Naive thymus-derived CD4-positive, alpha-beta T cell (primary cell): ENCODE measurements around the gene COL6A1. TPM values are rescaled to one million over a fixed set of nuclear protein-coding genes. Genes with fewer than 3 reads are reported as not detected.

Experiments
- ATAC-seq: fragments of 150-1000 bp; cut with Tn5 transposase; 2 replicates; pipeline ENCODE4 v1.10.0; 2021; ENCODE audit warnings: mild to moderate bottlenecking, moderate library complexity
- CTCF ChIA-PET: fragments of 350-600 bp; sonication (Branson Sonifier 250); formaldehyde crosslinking; loops from one replicate; lab custom pipeline; 2021; ENCODE audit warnings: antibody characterized with exemption; lab: Charles Lee
- POLR2A ChIA-PET: fragments of 350-600 bp; sonication (Branson Sonifier 250); formaldehyde crosslinking; loops from one replicate; lab custom pipeline; 2021; ENCODE audit warnings: antibody characterized with exemption, inconsistent platforms; lab: Charles Lee
- DNase-seq, 9 donors: peaks; one replicate each; pipeline versions ENCODE4 v3.0.0 to v3.0.0-alpha.2; 2020 to 2022; ENCODE audit warnings: mixed read lengths in 1 of 9
- H3K27ac ChIP-seq: one replicate; pipeline ENCODE4 v1.7.0; 2013; ENCODE audit warnings: mild to moderate bottlenecking, low read depth, low read length, moderate library complexity
- H3K27me3 ChIP-seq, 2 donors: one replicate each; pipeline ENCODE4 v1.7.0; 2013; ENCODE audit warnings: low read length in 2 of 2, mild to moderate bottlenecking in 2 of 2, moderate library complexity in 2 of 2; ENCODE audit not compliant: control insufficient read depth in 2 of 2, insufficient read depth in 2 of 2
- H3K36me3 ChIP-seq, 3 experiments: 1 replicate in 2 of 3; 2 replicates in 1 of 3; pipeline ENCODE4 v1.7.0; 2013; ENCODE audit warnings: low read length in 3 of 3, mild to moderate bottlenecking in 3 of 3, moderate library complexity in 1 of 3; ENCODE audit not compliant: insufficient read depth in 3 of 3, control insufficient read depth in 2 of 3
- H3K4me1 ChIP-seq, 2 donors: one replicate each; pipeline ENCODE4 v1.7.0; 2013; ENCODE audit warnings: low read length in 2 of 2, mild to moderate bottlenecking in 2 of 2, moderate library complexity in 1 of 2; ENCODE audit not compliant: control insufficient read depth in 2 of 2, insufficient read depth in 2 of 2
- H3K4me3 ChIP-seq: 2 replicates; pipeline ENCODE4 v1.7.0; 2013; ENCODE audit warnings: mild to moderate bottlenecking, low read length
- H3K9me3 ChIP-seq, 3 experiments: 1 replicate in 2 of 3; 2 replicates in 1 of 3; pipeline ENCODE4 v1.7.0; 2013; ENCODE audit warnings: low read length in 3 of 3; ENCODE audit not compliant: control insufficient read depth in 2 of 3
- H3K27ac Mint-ChIP-seq, 9 donors: one replicate each; pipeline ENCODE4 v1.8.0; 2020 to 2022; ENCODE audit warnings: mixed read lengths in 9 of 9, mild to moderate bottlenecking in 8 of 9, moderate library complexity in 5 of 9, inconsistent platforms in 2 of 9
- H3K27me3 Mint-ChIP-seq, 5 donors: one replicate each; pipeline ENCODE4 v1.8.0; 2021 to 2022; ENCODE audit warnings: mixed read lengths in 5 of 5, mild to moderate bottlenecking in 1 of 5
- H3K36me3 Mint-ChIP-seq, 5 donors: one replicate each; pipeline ENCODE4 v1.8.0; 2020 to 2022; ENCODE audit warnings: mixed read lengths in 5 of 5, mild to moderate bottlenecking in 3 of 5, inconsistent platforms in 1 of 5
- H3K4me1 Mint-ChIP-seq, 7 donors: one replicate each; pipeline ENCODE4 v1.8.0; 2020 to 2022; ENCODE audit warnings: mixed read lengths in 7 of 7, mild to moderate bottlenecking in 3 of 7, inconsistent platforms in 1 of 7
- H3K4me3 Mint-ChIP-seq, 10 donors: one replicate each; pipeline ENCODE4 v1.8.0; 2020 to 2022; ENCODE audit warnings: mild to moderate bottlenecking in 10 of 10, mixed read lengths in 10 of 10, moderate library complexity in 6 of 10, inconsistent platforms in 2 of 10
- H3K9me3 Mint-ChIP-seq, 11 donors: one replicate each; pipeline ENCODE4 v1.8.0; 2020 to 2022; ENCODE audit warnings: mixed read lengths in 11 of 11, mild to moderate bottlenecking in 4 of 11, inconsistent platforms in 1 of 11, moderate library complexity in 1 of 11
- intact Hi-C, 2 donors: fragments of 100-400 bp; cut with micrococcal nuclease; formaldehyde crosslinking; loops; one replicate each; pipeline ENCODE4 v1.15.1; 2023
- polyA plus RNA-seq, 2 donors: library from polyadenylated mRNA; unstranded; fragments of 300-500 nt; fragmentation: Illumina TruSeq; gene quantifications; one replicate each; pipeline ENCODE4 v1.2.3, GENCODE V29; 2021
- total RNA-seq, 6 experiments: library from RNA in 5 of 6; stranded (reverse) in 5 of 6; gene quantifications; 1 replicate in 5 of 6; 2 replicates in 1 of 6; pipeline ENCODE4 v1.2.3 and lab custom pipeline; 2021 to 2026

COL6A1 gene
- total and polyA plus RNA-seq, 7 experiments from 2014 or later = 0.22 to 17.1 (median 6.0) TPM

DNA sequence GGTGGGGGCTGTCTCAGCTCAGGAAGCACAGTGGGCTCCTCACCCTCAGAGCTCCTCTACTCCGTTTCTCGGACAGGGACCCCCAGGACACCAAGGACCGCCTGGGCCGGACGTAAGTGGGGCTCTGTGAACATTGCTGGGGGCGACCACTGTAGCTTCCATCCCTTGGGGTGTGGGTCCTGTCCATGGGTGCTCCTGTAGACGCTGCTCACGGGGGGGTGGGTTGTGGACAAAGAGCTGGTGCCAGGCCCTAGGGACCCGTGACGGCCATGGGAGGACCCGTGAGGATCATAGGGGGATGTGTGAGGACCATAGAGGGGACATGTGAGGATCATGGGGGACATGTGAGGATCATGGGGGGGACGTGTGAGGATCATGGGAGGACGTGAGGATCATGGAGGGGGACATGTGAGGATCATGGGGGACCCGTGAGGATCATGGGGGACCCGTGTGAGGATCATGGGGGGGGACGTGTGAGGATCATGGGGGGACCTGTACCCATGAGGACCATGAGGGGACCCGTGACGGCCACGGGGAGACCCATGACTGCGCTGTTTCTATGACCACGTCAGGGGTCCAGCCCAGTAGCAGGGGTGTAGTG, 18.1 kb downstream of the COL6A1 start:
- Histone ChIP-seq H3K4me3 (no peak overlapping the region), H3K27me3 (no peaks in the 10 kb centered on the region), H3K27ac (no peak overlapping the region), H3K36me3 (no peaks in the 10 kb centered on the region), H3K4me1 (no peaks in the 10 kb centered on the region), H3K9me3 (no peaks in the 10 kb centered on the region)
- Mint-ChIP-seq H3K4me1 (no peaks in the 10 kb centered on the region), H3K27ac (no peak overlapping the region), H3K27me3 (no peaks in the 10 kb centered on the region), H3K4me3 (no peak overlapping the region), H3K36me3 (no peaks in the 10 kb centered on the region), H3K9me3 (peaks cover 0 to 3% (median 0%) of the 10 kb centered on the region in 11 donors)
- no peak for DNase-seq
- ChIA-PET CTCF (no interaction called here), POLR2A (no interaction called here)
- ATAC-seq = no peak
- intact Hi-C loops = no loop called here

- intact Hi-C loops = no loop called here
- H3K4me1 ChIP-seq = no peaks in the 10 kb centered on the region
- no peak overlapping the region for H3K4me3 ChIP-seq
- DNase-seq (peak in 1 of 9 donors; percentile 19), ATAC-seq (no peak)
- Mint-ChIP-seq H3K9me3 (peaks cover 0 to 3% (median 0%) of the 10 kb centered on the region in 11 donors), H3K4me3 (no peak overlapping the region), H3K36me3 (no peaks in the 10 kb centered on the region), H3K27ac (no peak overlapping the region), H3K27me3 (no peaks in the 10 kb centered on the region), H3K4me1 (no peaks in the 10 kb centered on the region)
- no peaks in the 10 kb centered on the region for H3K36me3 ChIP-seq
- no peaks in the 10 kb centered on the region for H3K9me3 ChIP-seq
- no peak overlapping the region for H3K27ac ChIP-seq
- ChIA-PET POLR2A (no interaction called here), CTCF (no interaction called here)
- H3K27me3 ChIP-seq = no peaks in the 10 kb centered on the region
These were observed 18.7 kb downstream of the COL6A1 start for GRCh38 chr21:46000182-46000730.

DNA sequence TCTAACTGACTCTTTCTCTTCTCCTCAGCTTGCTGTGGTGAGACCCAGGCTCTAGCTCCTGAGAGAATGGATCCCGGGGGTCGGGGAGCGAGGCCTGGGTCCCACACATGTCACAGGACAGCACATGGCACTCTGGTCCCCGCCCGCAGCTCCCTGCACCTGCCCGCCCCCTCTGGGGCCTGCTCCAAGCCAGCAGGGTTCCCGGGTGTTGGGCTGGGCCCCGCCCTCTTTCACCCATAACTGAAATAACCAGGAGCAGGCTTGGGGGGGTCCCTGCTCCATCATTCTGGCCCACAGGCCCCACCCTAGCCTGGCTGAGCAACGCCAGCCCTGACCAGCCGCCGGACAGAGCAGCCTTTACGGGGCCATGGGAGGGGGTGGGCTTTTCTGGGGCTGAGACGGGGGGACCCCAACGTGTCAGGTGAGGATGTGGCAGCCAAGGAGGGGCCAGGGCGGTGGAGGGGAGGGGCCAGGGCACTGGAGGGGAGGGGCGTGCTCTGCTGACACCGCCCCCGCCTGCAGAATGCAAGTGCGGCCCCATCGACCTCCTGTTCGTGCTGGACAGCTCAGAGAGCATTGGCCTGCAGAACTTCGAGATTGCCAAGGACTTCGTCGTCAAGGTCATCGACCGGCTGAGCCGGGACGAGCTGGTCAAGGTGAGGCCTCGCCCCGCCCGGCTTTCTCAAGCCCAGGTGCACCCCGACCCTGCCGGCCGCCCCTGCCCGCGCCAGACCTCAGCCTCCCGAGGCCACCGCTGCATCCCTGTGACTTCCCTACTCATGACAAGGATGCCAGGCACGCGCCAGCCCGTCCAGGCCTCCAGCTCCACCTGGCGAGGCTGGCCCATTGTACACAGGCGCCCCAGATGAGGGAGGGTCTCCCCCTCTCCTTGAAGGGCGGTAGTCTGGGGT, 19.4 kb downstream of the COL6A1 start:
- H3K27ac Mint-ChIP-seq = no peak overlapping the region
- H3K4me1 Mint-ChIP-seq = no peaks in the 10 kb centered on the region
- no peaks in the 10 kb centered on the region for H3K36me3 Mint-ChIP-seq
- H3K4me3 Mint-ChIP-seq = no peak overlapping the region
- Histone ChIP-seq H3K36me3 (no peaks in the 10 kb centered on the region), H3K27me3 (no peaks in the 10 kb centered on the region), H3K27ac (no peak overlapping the region), H3K9me3 (no peaks in the 10 kb centered on the region), H3K4me3 (no peak overlapping the region), H3K4me1 (no peaks in the 10 kb centered on the region)
- DNase-seq (peak in 1 of 9 donors; percentile 11), ATAC-seq (no peak)
- no peaks in the 10 kb centered on the region for H3K27me3 Mint-ChIP-seq
- intact Hi-C loops = no loop called here
- POLR2A ChIA-PET = no interaction called here
- CTCF ChIA-PET = no interaction called here
- H3K9me3 Mint-ChIP-seq = peaks cover 0 to 3% (median 0%) of the 10 kb centered on the region in 11 donors

DNA sequence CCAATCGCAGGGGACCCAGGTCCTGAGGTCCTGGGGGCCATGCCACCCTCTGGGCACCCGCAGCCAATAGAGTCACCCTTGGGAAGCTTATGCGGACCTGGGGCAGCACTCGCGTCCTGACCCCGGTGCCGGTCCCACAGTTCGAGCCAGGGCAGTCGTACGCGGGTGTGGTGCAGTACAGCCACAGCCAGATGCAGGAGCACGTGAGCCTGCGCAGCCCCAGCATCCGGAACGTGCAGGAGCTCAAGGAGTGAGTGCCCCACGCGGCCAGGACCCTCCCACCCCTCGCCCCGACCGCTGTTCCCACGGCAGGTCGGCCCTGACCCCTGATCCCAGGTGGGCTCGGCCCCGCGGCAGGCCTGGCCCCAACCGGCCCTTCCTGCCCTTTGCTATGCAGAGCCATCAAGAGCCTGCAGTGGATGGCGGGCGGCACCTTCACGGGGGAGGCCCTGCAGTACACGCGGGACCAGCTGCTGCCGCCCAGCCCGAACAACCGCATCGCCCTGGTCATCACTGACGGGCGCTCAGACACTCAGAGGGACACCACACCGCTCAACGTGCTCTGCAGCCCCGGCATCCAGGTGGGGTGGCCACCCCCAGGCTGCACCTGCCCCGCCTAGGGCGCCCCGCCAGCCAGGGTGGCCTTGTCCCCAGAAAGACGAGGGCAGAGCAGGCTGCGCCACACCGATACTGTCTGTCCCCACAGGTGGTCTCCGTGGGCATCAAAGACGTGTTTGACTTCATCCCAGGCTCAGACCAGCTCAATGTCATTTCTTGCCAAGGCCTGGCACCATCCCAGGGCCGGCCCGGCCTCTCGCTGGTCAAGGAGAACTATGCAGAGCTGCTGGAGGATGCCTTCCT, 20.5 kb downstream of the COL6A1 start:
- Histone ChIP-seq H3K27ac (no peak overlapping the region), H3K36me3 (no peaks in the 10 kb centered on the region), H3K4me1 (no peaks in the 10 kb centered on the region), H3K4me3 (no peak overlapping the region), H3K9me3 (no peaks in the 10 kb centered on the region), H3K27me3 (no peaks in the 10 kb centered on the region)
- intact Hi-C loops = no loop called here
- no peak overlapping the region for H3K27ac Mint-ChIP-seq
- no peak overlapping the region for H3K4me3 Mint-ChIP-seq
- no peak for ATAC-seq
- H3K9me3 Mint-ChIP-seq = peaks cover 0 to 3% (median 0%) of the 10 kb centered on the region in 11 donors
- no peaks in the 10 kb centered on the region for H3K4me1 Mint-ChIP-seq
- H3K36me3 Mint-ChIP-seq = no peaks in the 10 kb centered on the region
- ChIA-PET CTCF (no interaction called here), POLR2A (no interaction called here)
- peak in 1 of 9 donors; percentile 20 for DNase-seq
- H3K27me3 Mint-ChIP-seq = no peaks in the 10 kb centered on the region

DNA sequence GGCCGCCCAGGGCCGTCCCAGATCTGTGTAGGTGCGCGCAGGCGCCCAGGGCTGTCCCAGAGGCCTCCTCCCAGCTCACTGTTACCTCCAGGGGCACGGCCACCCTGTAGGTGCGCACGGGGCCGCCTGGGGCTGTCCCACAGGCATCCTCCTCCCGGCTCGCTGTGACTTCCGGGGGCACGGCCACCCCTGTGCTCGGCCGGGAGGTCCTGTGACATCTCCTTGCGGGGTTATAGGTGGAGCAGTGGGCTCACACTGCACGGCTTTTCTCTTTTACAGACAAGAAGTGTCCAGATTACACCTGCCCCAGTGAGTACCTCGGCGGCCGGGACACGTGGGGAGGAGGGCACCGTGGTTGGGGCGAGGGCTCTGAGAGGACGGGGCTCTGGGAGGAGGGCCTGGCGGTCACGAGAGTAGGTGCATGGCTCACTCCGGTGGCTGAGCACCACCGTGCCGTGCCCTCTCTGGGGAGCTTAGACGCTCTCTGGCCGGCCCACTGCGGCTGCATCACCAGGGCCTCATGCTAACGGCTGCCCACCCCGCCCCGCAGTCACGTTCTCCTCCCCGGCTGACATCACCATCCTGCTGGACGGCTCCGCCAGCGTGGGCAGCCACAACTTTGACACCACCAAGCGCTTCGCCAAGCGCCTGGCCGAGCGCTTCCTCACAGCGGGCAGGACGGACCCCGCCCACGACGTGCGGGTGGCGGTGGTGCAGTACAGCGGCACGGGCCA, 21.4 kb downstream of the COL6A1 start:
- POLR2A ChIA-PET = no interaction called here
- ATAC-seq (no peak), DNase-seq (peak in 1 of 9 donors; percentile 18)
- Histone ChIP-seq H3K27ac (no peak overlapping the region), H3K4me1 (no peaks in the 10 kb centered on the region), H3K27me3 (no peaks in the 10 kb centered on the region), H3K4me3 (no peak overlapping the region), H3K36me3 (no peaks in the 10 kb centered on the region), H3K9me3 (no peaks in the 10 kb centered on the region)
- H3K36me3 Mint-ChIP-seq = no peaks in the 10 kb centered on the region
- H3K4me3 Mint-ChIP-seq = no peak overlapping the region
- CTCF ChIA-PET = no interaction called here
- H3K27me3 Mint-ChIP-seq = no peaks in the 10 kb centered on the region
- peaks cover 0 to 3% (median 0%) of the 10 kb centered on the region in 11 donors for H3K9me3 Mint-ChIP-seq
- no peaks in the 10 kb centered on the region for H3K4me1 Mint-ChIP-seq
- H3K27ac Mint-ChIP-seq = no peak overlapping the region
- intact Hi-C loops = no loop called here

- DNase-seq (peak in 1 of 9 donors; percentile 15), ATAC-seq (no peak)
- Mint-ChIP-seq H3K27ac (no peak overlapping the region), H3K9me3 (peaks cover 0 to 4% (median 0%) of the 10 kb centered on the region in 11 donors), H3K4me3 (no peak overlapping the region), H3K27me3 (no peaks in the 10 kb centered on the region), H3K36me3 (no peaks in the 10 kb centered on the region), H3K4me1 (no peaks in the 10 kb centered on the region)
- intact Hi-C loops = no loop called here
- CTCF ChIA-PET = no interaction called here
- Histone ChIP-seq H3K4me1 (no peaks in the 10 kb centered on the region), H3K27ac (no peak overlapping the region), H3K27me3 (no peaks in the 10 kb centered on the region), H3K36me3 (no peaks in the 10 kb centered on the region), H3K4me3 (no peak overlapping the region), H3K9me3 (no peaks in the 10 kb centered on the region)
- POLR2A ChIA-PET = no interaction called here
These were observed 22.0 kb downstream of the COL6A1 start for GRCh38 chr21:46003575-46004007.
